ENCODE measurements around the gene SLC22A23.

SLC22A23 gene

GRCh38 chr6:3314621-3315467 is 142.0 kb downstream of the SLC22A23 start:
- DNase-seq = no peak

GRCh38 chr6:3314176-3314575 is 142.7 kb downstream of the SLC22A23 start:
- no peak for DNase-seq

- no peak for DNase-seq
Observed at GRCh38 chr6:3312604-3313231, 144.1 kb downstream of the SLC22A23 start.

- DNase-seq = no peak
Observed at GRCh38 chr6:3311826-3312225, 145.0 kb downstream of the SLC22A23 start.

GRCh38 chr6:3310703-3311102 is 146.1 kb downstream of the SLC22A23 start:
- DNase-seq = no peak

GRCh38 chr6:3310051-3310448 is 146.8 kb downstream of the SLC22A23 start:
- no peak for DNase-seq

- DNase-seq = no peak
Observed at GRCh38 chr6:3309391-3310050, 147.3 kb downstream of the SLC22A23 start.

GRCh38 chr6:3308106-3308505 is 148.7 kb downstream of the SLC22A23 start:
- no peak for DNase-seq

- no peak for DNase-seq
Observed at GRCh38 chr6:3307436-3307835, 149.4 kb downstream of the SLC22A23 start.

GRCh38 chr6:3306848-3307247 is 150.0 kb downstream of the SLC22A23 start:
- DNase-seq = no peak

- no peak for DNase-seq
Observed at GRCh38 chr6:3305831-3306230, 151.0 kb downstream of the SLC22A23 start.

- no peak for DNase-seq
Observed at GRCh38 chr6:3305216-3305565, 151.7 kb downstream of the SLC22A23 start.

- no peak for DNase-seq
Observed at GRCh38 chr6:3304500-3305215, 152.2 kb downstream of the SLC22A23 start.

- no peak for DNase-seq
Observed at GRCh38 chr6:3303795-3304411, 152.9 kb downstream of the SLC22A23 start.

- DNase-seq = no peak
Observed at GRCh38 chr6:3301506-3301905, 155.3 kb downstream of the SLC22A23 start.

GRCh38 chr6:3299221-3299620 is 157.6 kb downstream of the SLC22A23 start:
- no peak for DNase-seq

- DNase-seq = no peak
Observed at GRCh38 chr6:3297909-3298308, 158.9 kb downstream of the SLC22A23 start.

GRCh38 chr6:3297006-3297405 is 159.8 kb downstream of the SLC22A23 start:
- DNase-seq = no peak

GRCh38 chr6:3296537-3296936 is 160.3 kb downstream of the SLC22A23 start:
- DNase-seq = no peak

GRCh38 chr6:3296078-3296477 is 160.8 kb downstream of the SLC22A23 start:
- DNase-seq = no peak

- DNase-seq = no peak
Observed at GRCh38 chr6:3294921-3295871, 161.7 kb downstream of the SLC22A23 start.

- DNase-seq = no peak
Observed at GRCh38 chr6:3294396-3294795, 162.5 kb downstream of the SLC22A23 start.

All from GF-D8 (cell line).